SK-MEL-5 (cell line): Measurements from ENCODE around the gene ARSD. TPM values are rescaled to one million over a fixed set of nuclear protein-coding genes. Genes with fewer than 3 reads are reported as not detected.
A peak's percentile ranks its signal among the peaks of the same experiment; 100 is the strongest.
"Not testable (repeated sequence)": the region's sequence is repeated elsewhere in the genome, so short reads cannot be mapped to it uniquely, and the experiment has no call there.

Experiments used
- DNase-seq: peaks from one replicate; pipeline ENCODE4 v3.0.0-alpha.2; 2016; ENCODE audit warnings: low read depth, low spot score
- in situ Hi-C: cut with HindIII; loops from 2 replicates; pipeline ENCODE4 v1.10.0; 2016; ENCODE audit warnings: low sequenced_read_pairs, high pct_unique_total_duplicates, low pct_unique_long_range_greater_than_20kb
- total RNA-seq: library from RNA; depleted of rRNA; stranded (reverse); fragments of >200 nt; shearing (Covaris generic); gene quantifications from 2 replicates; pipeline ENCODE4 v1.2.3, GENCODE V29; 2014

The ARSD gene
- total RNA-seq, 1 experiment from 2014 or later: 24.9 TPM

GRCh38 chrX:2937942-2938341, 8.8 kb upstream of the ARSD start:
- in situ Hi-C loops, DNase-seq: not testable (repeated sequence)

GRCh38 chrX:2934715-2935710, 5.9 kb upstream of the ARSD start:
- in situ Hi-C loops: no loop called here

GRCh38 chrX:2933125-2933900, 4.2 kb upstream of the ARSD start:
- in situ Hi-C loops: no loop called here
- no peak for DNase-seq

More at GRCh38 chrX:2934715-2935710, 5.9 kb upstream of the ARSD start:
- no peak for DNase-seq

GRCh38 chrX:2931612-2932011, 2.5 kb upstream of the ARSD start:
- in situ Hi-C loops: no loop called here

GRCh38 chrX:2931155-2931554, 2.0 kb upstream of the ARSD start:
- in situ Hi-C loops: no loop called here
- no peak for DNase-seq

More at GRCh38 chrX:2931612-2932011, 2.5 kb upstream of the ARSD start:
- no peak for DNase-seq

- in situ Hi-C loops: no loop called here
- peak; percentile 52 for DNase-seq
Measured at GRCh38 chrX:2928191-2928582, 952 bp downstream of the ARSD start.

- in situ Hi-C loops: no loop called here
- no peak for DNase-seq
Measured at GRCh38 chrX:2926664-2927275, 2.4 kb downstream of the ARSD start.

GRCh38 chrX:2926255-2926654, 2.9 kb downstream of the ARSD start:
- in situ Hi-C loops: not testable (repeated sequence)

GRCh38 chrX:2924151-2924550, 5.0 kb downstream of the ARSD start:
- in situ Hi-C loops: no loop called here
- DNase-seq: no peak

More at GRCh38 chrX:2926255-2926654, 2.9 kb downstream of the ARSD start:
- DNase-seq: not testable (repeated sequence)

- in situ Hi-C loops: no loop called here
- DNase-seq: no peak
Measured at GRCh38 chrX:2921750-2922149, 7.4 kb downstream of the ARSD start.

GRCh38 chrX:2921193-2921592, 7.9 kb downstream of the ARSD start:
- DNase-seq: no peak
- in situ Hi-C loops: no loop called here

- in situ Hi-C loops: no loop called here
- DNase-seq: no peak
Measured at GRCh38 chrX:2917767-2918166, 11.4 kb downstream of the ARSD start.

GRCh38 chrX:2913118-2913517, 16.0 kb downstream of the ARSD start:
- DNase-seq: peak; percentile 12
- in situ Hi-C loops: no loop called here

- DNase-seq: no peak
- in situ Hi-C loops: no loop called here
Measured at GRCh38 chrX:2910109-2910508, 19.0 kb downstream of the ARSD start.

GRCh38 chrX:2908125-2908685, 20.9 kb downstream of the ARSD start:
- no peak for DNase-seq
- in situ Hi-C loops: no loop called here

- no peak for DNase-seq
- in situ Hi-C loops: no loop called here
Measured at GRCh38 chrX:2907295-2907694, 21.8 kb downstream of the ARSD start.

GRCh38 chrX:2903366-2903765, 25.8 kb downstream of the ARSD start:
- in situ Hi-C loops: no loop called here
- peak; percentile 9 for DNase-seq

GRCh38 chrX:2902841-2903240, 26.3 kb downstream of the ARSD start:
- in situ Hi-C loops: no loop called here
- no peak for DNase-seq
